ENCODE data around the gene MED13.

- TF ChIP-seq CTCF (IDR thresholded peaks at IDR 0.05) (no peak), POLR2A (IDR thresholded peaks at IDR 0.05) (no peak)
These were observed 84.5 kb downstream of the MED13 start for GRCh38 chr17:61980535-61980934.

Data from esophagus squamous epithelium (tissue), 4 donors.